Gastroesophageal sphincter (tissue), 4 donors: ENCODE results near the gene RPS10. TPM values are rescaled to one million over a fixed set of nuclear protein-coding genes. Genes with fewer than 3 reads are reported as not detected.

ENCODE experiments used
- ATAC-seq: fragments of 150-250 bp; one replicate; pipeline ENCODE4 v1.9.1; 2016; ENCODE audit warnings: mild to moderate bottlenecking, moderate library complexity
- H3K27ac ChIP-seq, 4 donors: fragments of 200-600 bp; sonication (generic) in 3 of 4; 1 replicate in 3 of 4; 2 replicates in 1 of 4; pipeline ENCODE4 v1.5.1; 2016 to 2019
- H3K27me3 ChIP-seq: fragments of 200-600 bp; sonication (generic); one replicate; pipeline ENCODE4 v1.5.1; 2019
- H3K36me3 ChIP-seq, 2 donors: fragments of 200-600 bp; sonication (generic); one replicate each; pipeline ENCODE4 v1.5.1; 2019; ENCODE audit warnings: control low read depth in 1 of 2
- H3K4me1 ChIP-seq, 3 donors: fragments of 200-600 bp; sonication (generic); 1 replicate in 2 of 3; 2 replicates in 1 of 3; pipeline ENCODE4 v1.5.1; 2016 to 2019; ENCODE audit warnings: control low read depth in 2 of 3
- H3K4me3 ChIP-seq, 2 donors: fragments of 200-600 bp; sonication (generic); one replicate each; pipeline ENCODE4 v1.5.1; 2019; ENCODE audit warnings: mild to moderate bottlenecking in 1 of 2, moderate library complexity in 1 of 2
- H3K9me3 ChIP-seq, 3 donors: fragments of 200-600 bp; sonication (generic); one replicate each; pipeline ENCODE4 v1.5.1; 2017 to 2019; ENCODE audit warnings: control low read depth in 2 of 3
- CTCF ChIP-seq, 4 experiments: fragments of 200-600 bp in 2 of 4; fragments of 450-650 bp in 2 of 4; sonication (generic) in 1 of 4; IDR thresholded peaks; one replicate each; pipeline ENCODE4 v1.5.1; 2017 to 2019; ENCODE audit warnings: antibody characterized with exemption in 4 of 4, mild to moderate bottlenecking in 2 of 4, moderate library complexity in 2 of 4
- EP300 ChIP-seq: sonication (generic); formaldehyde crosslinking; IDR thresholded peaks from one replicate; pipeline ENCODE4 v1.6.1; 2017; ENCODE audit warnings: antibody characterized with exemption, mild to moderate bottlenecking
- POLR2A ChIP-seq, 2 donors: fragments of 450-650 bp; IDR thresholded peaks; one replicate each; pipeline ENCODE4 v1.6.1; 2017; ENCODE audit warnings: antibody characterized with exemption in 2 of 2, mild to moderate bottlenecking in 2 of 2, moderate library complexity in 1 of 2
- POLR2AphosphoS5 ChIP-seq: sonication (generic); formaldehyde crosslinking; IDR thresholded peaks from one replicate; pipeline ENCODE4 v1.6.1; 2017; ENCODE audit warnings: antibody characterized with exemption
- WGBS, 2 donors: methylation state at CpG; one replicate each; pipeline ENCODE4 v1.1.5; 2018; ENCODE audit warnings: low coverage in 1 of 2; 5-methylcytosine and 5-hydroxymethylcytosine counted together
- total RNA-seq, 4 donors: library from RNA; depleted of rRNA; stranded (reverse); fragments of >200 nt; gene quantifications; one replicate each; pipeline ENCODE4 v1.1.0, GENCODE V29; 2016

Gene RPS10
- total RNA-seq, 4 donors from 2014 or later: 1,014 to 3,120 (median 2,269) TPM

- Histone ChIP-seq H3K9me3 (no peaks in the 10 kb centered on the region), H3K27me3 (no peaks in the 10 kb centered on the region), H3K36me3 (no peaks in the 10 kb centered on the region), H3K27ac (no peak overlapping the region), H3K4me1 (no peaks in the 10 kb centered on the region), H3K4me3 (no peak overlapping the region)
- no peak for ATAC-seq
- WGBS, 2 donors: 57 to 67% methylated on average over 4 to 5 of the region's 5 CpGs
- TF ChIP-seq CTCF (IDR thresholded peaks at IDR 0.05) (no peak), POLR2AphosphoS5 (no peak), POLR2A (IDR thresholded peaks at IDR 0.05) (no peak), EP300 (no peak)
Measured at GRCh38 chr6:34441526-34441925, 15.7 kb upstream of the RPS10 start.

- H3K4me1 ChIP-seq: no peaks in the 10 kb centered on the region
- H3K36me3 ChIP-seq: no peaks in the 10 kb centered on the region
- H3K4me3 ChIP-seq: no peak overlapping the region
- no peaks in the 10 kb centered on the region for H3K9me3 ChIP-seq
- TF ChIP-seq POLR2A (IDR thresholded peaks at IDR 0.05) (no peak), CTCF (IDR thresholded peaks at IDR 0.05) (no peak), EP300 (no peak), POLR2AphosphoS5 (no peak)
- ATAC-seq: no peak
- no peak overlapping the region for H3K27ac ChIP-seq
- H3K27me3 ChIP-seq: no peaks in the 10 kb centered on the region
- WGBS, 2 donors: 83% methylated on average over 1 of the region's 3 CpGs; no CpG with 5 or more reads in 1 of the 2 donors
Measured at GRCh38 chr6:34439442-34439841, 13.6 kb upstream of the RPS10 start.

- no peak for ATAC-seq
- 71% methylated on average over 3 of the region's 4 CpGs; no CpG with 5 or more reads in 1 of the 2 donors for WGBS, 2 donors
- TF ChIP-seq POLR2AphosphoS5: no peak
- no peak for TF ChIP-seq POLR2A (IDR thresholded peaks at IDR 0.05)
- no peak for TF ChIP-seq CTCF (IDR thresholded peaks at IDR 0.05)
- TF ChIP-seq EP300: no peak
- Histone ChIP-seq H3K27ac (no peak overlapping the region), H3K4me3 (no peak overlapping the region), H3K36me3 (no peaks in the 10 kb centered on the region), H3K4me1 (no peaks in the 10 kb centered on the region), H3K27me3 (no peaks in the 10 kb centered on the region), H3K9me3 (no peaks in the 10 kb centered on the region)
Measured at GRCh38 chr6:34438705-34439104, 12.8 kb upstream of the RPS10 start.

DNA sequence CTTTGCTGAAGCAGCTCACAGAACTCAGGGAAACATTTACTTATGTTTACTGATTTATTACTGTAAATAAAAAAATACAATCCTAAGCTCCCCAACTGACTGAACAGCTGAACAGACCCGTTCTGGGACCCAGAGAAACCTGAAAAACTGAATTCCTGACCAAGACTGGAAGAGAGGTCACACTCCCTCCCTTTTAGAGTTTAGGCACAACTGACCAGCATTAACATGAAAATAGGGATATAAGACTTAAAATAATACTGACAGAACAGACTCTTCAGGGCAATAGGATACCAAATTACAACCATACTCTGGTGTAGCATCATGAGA is 11.7 kb upstream of the RPS10 start:
- Histone ChIP-seq H3K36me3 (no peaks in the 10 kb centered on the region), H3K4me3 (no peak overlapping the region), H3K27me3 (no peaks in the 10 kb centered on the region), H3K4me1 (no peaks in the 10 kb centered on the region), H3K9me3 (no peaks in the 10 kb centered on the region), H3K27ac (no peak overlapping the region)
- ATAC-seq: no peak
- WGBS, 2 donors: 100% methylated on average over 1 of the region's 1 CpG; no CpG with 5 or more reads in 1 of the 2 donors
- TF ChIP-seq POLR2A (IDR thresholded peaks at IDR 0.05) (no peak), CTCF (IDR thresholded peaks at IDR 0.05) (no peak), POLR2AphosphoS5 (no peak), EP300 (no peak)

DNA sequence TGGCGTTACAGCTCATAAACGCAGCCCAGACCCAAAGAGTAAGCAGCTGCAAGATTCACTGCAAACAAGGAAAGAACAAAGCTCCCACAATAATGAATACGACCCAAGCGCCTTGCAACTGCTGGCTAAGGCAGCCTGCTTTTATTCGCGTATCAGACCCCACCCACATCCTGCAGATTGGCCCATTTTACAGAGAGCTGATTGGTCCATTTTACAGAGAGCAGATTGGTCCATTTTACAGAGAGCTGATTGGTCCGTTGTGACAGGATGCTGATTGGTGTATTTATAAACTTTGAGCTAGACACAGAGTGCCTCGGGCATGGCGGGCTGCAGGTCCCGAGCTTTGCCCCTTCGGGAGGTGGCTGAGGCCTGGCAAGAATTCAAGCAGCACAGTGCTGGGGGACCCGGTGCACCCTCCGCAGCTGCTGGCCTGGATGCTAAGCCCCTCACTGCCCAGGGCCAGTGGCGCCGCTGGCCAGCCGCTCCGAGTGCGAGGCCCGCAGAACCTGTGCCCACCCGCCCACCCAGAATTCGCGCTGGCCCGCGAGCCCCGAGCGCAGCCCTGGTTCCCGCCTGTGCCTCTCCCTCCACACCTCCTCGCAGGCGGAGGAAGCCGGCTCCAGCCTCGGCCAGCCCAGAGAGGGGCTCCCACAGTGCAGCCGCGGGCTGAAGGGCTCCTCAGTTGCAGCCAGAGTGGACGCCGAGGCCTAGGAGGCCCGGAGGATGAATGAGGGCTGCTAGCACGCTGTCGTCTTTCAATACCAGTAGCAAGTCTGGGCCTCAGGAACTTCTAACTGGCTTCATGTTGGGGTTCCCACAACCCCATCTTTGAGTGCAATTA is 11.2 kb upstream of the RPS10 start:
- WGBS, 2 donors: 80 to 86% methylated on average over 2 to 7 of the region's 38 CpGs
- H3K9me3 ChIP-seq: no peaks in the 10 kb centered on the region

More for the DNA sequence above, 11.2 kb upstream of the RPS10 start:
- H3K27ac ChIP-seq: no peak overlapping the region
- H3K4me3 ChIP-seq: no peak overlapping the region
- no peak for ATAC-seq
- H3K27me3 ChIP-seq: no peaks in the 10 kb centered on the region
- no peaks in the 10 kb centered on the region for H3K36me3 ChIP-seq
- TF ChIP-seq CTCF (IDR thresholded peaks at IDR 0.05) (no peak), EP300 (no peak)
- H3K4me1 ChIP-seq: no peaks in the 10 kb centered on the region
